SK-MEL-5 (cell line): ENCODE results near the gene COX17. TPM values are rescaled to one million over a fixed set of nuclear protein-coding genes. Genes with fewer than 3 reads are reported as not detected.
"Not testable (repeated sequence)": the region's sequence is repeated elsewhere in the genome, so short reads cannot be mapped to it uniquely, and the experiment has no call there.

Experiments used
- DNase-seq: peaks from one replicate; pipeline ENCODE4 v3.0.0-alpha.2; 2016; ENCODE audit warnings: low read depth, low spot score
- in situ Hi-C: cut with HindIII; loops from 2 replicates; pipeline ENCODE4 v1.10.0; 2016; ENCODE audit warnings: low sequenced_read_pairs, high pct_unique_total_duplicates, low pct_unique_long_range_greater_than_20kb
- total RNA-seq: library from RNA; depleted of rRNA; stranded (reverse); fragments of >200 nt; shearing (Covaris generic); gene quantifications from 2 replicates; pipeline ENCODE4 v1.2.3, GENCODE V29; 2014

COX17 gene
- total RNA-seq, 1 experiment from 2014 or later, result 75.3 TPM

- DNase-seq, in situ Hi-C loops: not testable (repeated sequence)
These were observed 1.0 kb upstream of the COX17 start for GRCh38 chr3:119678209-119678608.

GRCh38 chr3:119677641-119677934 is 382 bp upstream of the COX17 start:
- in situ Hi-C loops, result no loop called here
- DNase-seq, result no peak

GRCh38 chr3:119676020-119676419 is 1.2 kb downstream of the COX17 start:
- in situ Hi-C loops, result no loop called here
- DNase-seq, result no peak

- DNase-seq, result no peak
- in situ Hi-C loops, result no loop called here
These were observed 1.9 kb downstream of the COX17 start for GRCh38 chr3:119675188-119675874.

- in situ Hi-C loops, result no loop called here
- DNase-seq, result no peak
These were observed 3.3 kb downstream of the COX17 start for GRCh38 chr3:119673875-119674274.

- no peak for DNase-seq
- in situ Hi-C loops, result no loop called here
These were observed 4.4 kb downstream of the COX17 start for GRCh38 chr3:119672776-119673175.

GRCh38 chr3:119669906-119670570 is 7.2 kb downstream of the COX17 start:
- no peak for DNase-seq
- in situ Hi-C loops, result no loop called here

GRCh38 chr3:119665954-119666559 is 11.1 kb downstream of the COX17 start:
- DNase-seq, result no peak
- in situ Hi-C loops, result no loop called here

- no peak for DNase-seq
- in situ Hi-C loops, result no loop called here
These were observed 12.3 kb downstream of the COX17 start for GRCh38 chr3:119664850-119665379.

GRCh38 chr3:119664370-119664769 is 12.8 kb downstream of the COX17 start:
- in situ Hi-C loops, result no loop called here
- peak; percentile 56 for DNase-seq

- in situ Hi-C loops, result no loop called here
- DNase-seq, result no peak
These were observed 13.3 kb downstream of the COX17 start for GRCh38 chr3:119663885-119664284.

- in situ Hi-C loops, result no loop called here
- DNase-seq, result no peak
These were observed 14.4 kb downstream of the COX17 start for GRCh38 chr3:119662604-119663373.

- DNase-seq, result no peak
- in situ Hi-C loops, result no loop called here
These were observed 16.4 kb downstream of the COX17 start, which contains the start of gene POPDC2 for GRCh38 chr3:119660474-119661440. TSS of gene POPDC2 (minus strand) at chr3:119660589. CDS start at chr3:119660423, 166 bp downstream.

GRCh38 chr3:119659606-119660291 is 17.5 kb downstream of the COX17 start:
- no peak for DNase-seq
- in situ Hi-C loops, result no loop called here

- no peak for DNase-seq
- in situ Hi-C loops, result no loop called here
These were observed 18.2 kb downstream of the COX17 start for GRCh38 chr3:119658994-119659393.

GRCh38 chr3:119657887-119658702 is 19.1 kb downstream of the COX17 start:
- DNase-seq, result no peak
- in situ Hi-C loops, result no loop called here
